A549 (cell line): ENCODE data around the gene PRRG4. TPM values are rescaled to one million over a fixed set of nuclear protein-coding genes. Genes with fewer than 3 reads are reported as not detected.
"Not testable (repeated sequence)": the region's sequence is repeated elsewhere in the genome, so short reads cannot be mapped to it uniquely, and the experiment has no call there.

Experiments
- ATAC-seq, 2 experiments: fragments of 200-7000 bp in 1 of 2; fragments of >200 bp in 1 of 2; cut with Nextera tagmentation in 1 of 2; cut with Tn5 transposase in 1 of 2; 3 replicates each; pipeline versions ENCODE4 v1.8.0 to v1.9.1; 2018 to 2020; ENCODE audit warnings: mild to moderate bottlenecking in 1 of 2, moderate library complexity in 1 of 2
- CTCF ChIA-PET: fragments of 300-600 bp; sonication (Branson Sonifier 250); formaldehyde crosslinking; extraction: SDS; loops from one replicate; lab custom pipeline; 2021; ENCODE audit warnings: antibody characterized with exemption, inconsistent platforms; lab: Yijun Ruan, JAX
- POLR2A ChIA-PET: fragments of 350-600 bp; formaldehyde crosslinking; extraction: SDS; loops from one replicate; lab custom pipeline; 2021; ENCODE audit warnings: antibody characterized with exemption, inconsistent platforms; lab: Yijun Ruan, JAX
- DNase-seq, 2 experiments: peaks; one replicate each; pipeline versions ENCODE4 v3.0.0 to v3.0.0-alpha.2; 2011 to 2016; ENCODE audit warnings: low read depth in 1 of 2, low spot score in 1 of 2
- FAIRE-seq: peaks from 2 replicates; lab custom pipeline; 2011; peaks lifted over from hg19 to GRCh38; lab: Jason Lieb, UNC
- H3K27ac ChIP-seq, 2 experiments: fragments of >200 bp; sonication (Bioruptor Twin); formaldehyde crosslinking; 3 replicates each; pipeline ENCODE4 v1.5.1; 2016 to 2017
- H3K4me1 ChIP-seq: fragments of >200 bp; sonication (Bioruptor Twin); formaldehyde crosslinking; 3 replicates; pipeline ENCODE4 v1.6.1; 2016
- H3K4me2 ChIP-seq: fragments of >200 bp; sonication (Bioruptor Twin); formaldehyde crosslinking; 3 replicates; pipeline ENCODE4 v1.6.1; 2016
- H3K4me3 ChIP-seq: fragments of >200 bp; sonication (Bioruptor Twin); formaldehyde crosslinking; 3 replicates; pipeline ENCODE4 v1.5.1; 2016
- H3K9me3 ChIP-seq: fragments of >200 bp; sonication (Bioruptor Twin); formaldehyde crosslinking; 3 replicates; pipeline ENCODE4 v1.6.1; 2016
- BCL3 ChIP-seq: fragments of >200 bp; sonication (Bioruptor Twin); formaldehyde crosslinking; IDR thresholded peaks from 3 replicates; pipeline ENCODE4 v1.6.1; 2016
- CHD4 ChIP-seq: fragments of 200-600 bp; sonication (generic); IDR thresholded peaks from 2 replicates; pipeline ENCODE4 v1.6.1; 2016; ENCODE audit warnings: antibody characterized with exemption, mild to moderate bottlenecking, borderline replicate concordance
- ELK1 ChIP-seq: fragments of 150-350 bp; IDR thresholded peaks from 2 replicates; pipeline ENCODE4 v1.6.1; 2014; ENCODE audit warnings: low read depth, mild to moderate bottlenecking, low read length
- ESRRA ChIP-seq: fragments of 150-350 bp; IDR thresholded peaks from 2 replicates; pipeline ENCODE4 v1.6.1; 2014; ENCODE audit warnings: mild to moderate bottlenecking, low read length, borderline replicate concordance
- FOSL2 ChIP-seq, 2 experiments: fragments of 450-650 bp in 1 of 2; fragments of >200 bp in 1 of 2; sonication (Bioruptor Twin) in 1 of 2; formaldehyde crosslinking; IDR thresholded peaks; 2 replicates each; pipeline versions ENCODE4 v1.5.0 to v1.6.1; 2016 to 2020; ENCODE audit warnings: mild to moderate bottlenecking in 1 of 2, moderate library complexity in 1 of 2
- HDAC2 ChIP-seq: fragments of 200-600 bp; sonication (generic); IDR thresholded peaks from 2 replicates; pipeline ENCODE4 v1.6.1; 2016
- HES2 ChIP-seq: fragments of >200 bp; sonication (Bioruptor Twin); formaldehyde crosslinking; IDR thresholded peaks from 2 replicates; pipeline ENCODE4 v1.6.1; 2016
- HMGXB4 ChIP-seq: fragments of 250-450 bp; sonication (Bioruptor Pico); IDR thresholded peaks from 2 replicates; pipeline ENCODE4 v1.5.0; 2021; ENCODE audit warnings: mild to moderate bottlenecking, moderate library complexity, borderline replicate concordance
- NFE2L2 ChIP-seq: fragments of 150-350 bp; conservative IDR thresholded peaks from 2 replicates; pipeline ENCODE4 v1.6.1; 2014; ENCODE audit warnings: low read length
- PHF8 ChIP-seq: fragments of 200-600 bp; sonication (generic); IDR thresholded peaks from 2 replicates; pipeline ENCODE4 v1.6.1; 2016; ENCODE audit warnings: low read depth, mild to moderate bottlenecking, antibody characterized with exemption, moderate library complexity, borderline replicate concordance
- RCOR1 ChIP-seq: fragments of 150-350 bp; IDR thresholded peaks from 2 replicates; pipeline ENCODE4 v1.6.1; 2014; ENCODE audit warnings: antibody characterized with exemption, low read length, low read depth
- RNF2 ChIP-seq: fragments of 200-600 bp; sonication (generic); IDR thresholded peaks from 2 replicates; pipeline ENCODE4 v1.6.1; 2016; ENCODE audit warnings: low read depth, mild to moderate bottlenecking, antibody characterized with exemption, moderate library complexity, borderline replicate concordance
- TP53 ChIP-seq: fragments of 250-450 bp; sonication (Bioruptor Pico); IDR thresholded peaks from 2 replicates; pipeline ENCODE4 v1.5.0; 2021; ENCODE audit warnings: mild to moderate bottlenecking, moderate library complexity
- ZFP36 ChIP-seq: fragments of 450-650 bp; IDR thresholded peaks from 2 replicates; pipeline ENCODE4 v1.6.1; 2014; ENCODE audit warnings: borderline replicate concordance; ENCODE audit not compliant: partially characterized antibody
- ZSCAN20 ChIP-seq: fragments of 250-450 bp; sonication (Bioruptor Pico); IDR thresholded peaks from 2 replicates; pipeline ENCODE4 v1.8.0; 2022; ENCODE audit warnings: mild to moderate bottlenecking, moderate library complexity
- WGBS: methylation state at CpG from one replicate; pipeline ENCODE4 v1.1.6; 2017; ENCODE audit errors: missing lambda C conversion rate; 5-methylcytosine and 5-hydroxymethylcytosine counted together
- polyA minus RNA-seq: library from RNA; depleted of rRNA, polyadenylated mRNA; stranded (reverse); fragments of >200 nt; gene quantifications from 2 replicates; pipeline ENCODE4 v1.2.3, GENCODE V29; 2011; rRNA and poly(A)+ RNA removed
- polyA plus RNA-seq, 4 experiments: library from polyadenylated mRNA; depleted of rRNA in 3 of 4; stranded (reverse); fragments of >200 nt; fragmentation: RNase III in 1 of 4; extraction: RNeasy Plus Mini Kit Qiagen cat#74134 plus additional on column Dnase treatment in 1 of 4; gene quantifications; 2 replicates in 3 of 4; 3 replicates in 1 of 4; pipeline ENCODE4 v1.2.3, GENCODE V29; 2011 to 2017
- TF ChIP-seq, protein P1 (sequence below): IDR thresholded peaks from 2 replicates; pipeline ENCODE4 v1.6.1; 2012; ENCODE audit warnings: low read depth, borderline replicate concordance

Gene PRRG4
- polyA plus RNA-seq (2011; rRNA removed): 0.83 and 0.85 TPM in 2 replicates
- 0.12 and 0.19 TPM in 2 replicates for polyA plus RNA-seq (2012; cell fraction: cytosol; rRNA removed)
- polyA plus RNA-seq (2012; cell fraction: nucleus; rRNA removed): 0.04 and 0.07 TPM in 2 replicates
- polyA plus RNA-seq (2017; fragmentation: RNase III; extraction: RNeasy Plus Mini Kit Qiagen cat#74134 plus additional on column Dnase treatment): 0.72 to 1.4 TPM (median 1.3 TPM) in 3 replicates
- 0.58 and 0.79 TPM in 2 replicates for polyA minus RNA-seq

- CTCF ChIA-PET: interaction anchor here (0.6 kb wide), 1 partner anchor 79 kb away, joined by 3 read pairs; no protein-coding TSS in a partner anchor
- TF ChIP-seq HDAC2 (peak; percentile 65; the same call in 1 of the 2 replicates), RCOR1 (no peak), ESRRA (no peak), PHF8 (peak; percentile 46), RNF2 (peak; percentile 90; the same call in 1 of the 2 replicates), ELK1 (no peak), HMGXB4 (CRISPR knock-in tag) (no peak), NFE2L2 (no peak)
- TF ChIP-seq, protein P1, sequence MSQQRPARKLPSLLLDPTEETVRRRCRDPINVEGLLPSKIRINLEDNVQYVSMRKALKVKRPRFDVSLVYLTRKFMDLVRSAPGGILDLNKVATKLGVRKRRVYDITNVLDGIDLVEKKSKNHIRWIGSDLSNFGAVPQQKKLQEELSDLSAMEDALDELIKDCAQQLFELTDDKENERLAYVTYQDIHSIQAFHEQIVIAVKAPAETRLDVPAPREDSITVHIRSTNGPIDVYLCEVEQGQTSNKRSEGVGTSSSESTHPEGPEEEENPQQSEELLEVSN: peak; percentile 29; the same call in 1 of the 2 replicates
Observed at GRCh38 chr11:32829680-32830412, at the start of gene PRRG4. Gene PRRG4 (plus strand): TSS chr11:32829927. CDS start chr11:32830530, 603 bp downstream.

GRCh38 chr11:32780839-32781238 lies 48.9 kb upstream of the PRRG4 start:
- DNase-seq, FAIRE-seq, POLR2A ChIA-PET, H3K4me2 ChIP-seq, H3K4me1 ChIP-seq, H3K27ac ChIP-seq, H3K9me3 ChIP-seq, ATAC-seq, H3K4me3 ChIP-seq: not testable (repeated sequence)
- WGBS: 93% methylated on average over 2 of the region's 2 CpGs
- CTCF ChIA-PET: interaction anchor here (0.6 to 1.5 kb wide), 4 partner anchors 10 to 332 kb away, joined by 3 to 4 read pairs (median 3); no protein-coding TSS in a partner anchor

More at GRCh38 chr11:32829680-32830412, at the start of gene PRRG4:
- DNase-seq (peak in 1 of 2 experiments; percentile 35), ATAC-seq (peak; percentile 86 to 88), FAIRE-seq (no peak)
- WGBS: 4% methylated on average over 33 of the region's 85 CpGs
- H3K4me1 ChIP-seq: peaks cover 10% of the 10 kb centered on the region; the same call in 2 of the 3 replicates
- peak within 1 kb of the TSS; percentile 76 for H3K4me3 ChIP-seq
- H3K9me3 ChIP-seq: no peaks in the 10 kb centered on the region
- peak within 1 kb of the TSS; percentile 62 to 82 for H3K27ac ChIP-seq
- POLR2A ChIA-PET: no interaction called here
- peak within 1 kb of the TSS; percentile 88 for H3K4me2 ChIP-seq

DNA sequence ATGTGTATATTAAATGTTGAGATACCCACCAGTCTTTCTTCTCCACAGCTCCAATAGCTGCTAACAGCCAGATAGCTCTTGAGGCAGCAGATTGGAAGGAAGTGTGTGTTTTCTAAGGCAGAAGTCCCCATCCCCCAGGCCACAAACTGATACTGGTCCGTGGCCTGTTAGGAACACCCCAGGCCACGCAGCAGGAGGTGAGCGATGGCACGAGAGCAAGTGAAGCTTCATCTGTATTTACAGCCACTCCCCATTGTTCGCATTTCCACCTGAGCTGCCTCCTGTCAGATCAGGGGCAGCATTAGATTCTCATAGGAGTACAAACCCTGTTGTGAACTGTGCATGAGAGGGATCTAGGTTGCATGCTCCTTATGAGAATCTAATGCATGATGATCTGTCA lies 48.0 kb upstream of the PRRG4 start:
- ChIA-PET CTCF (interaction anchor here (1.0 kb wide), 1 partner anchor 11 kb away, joined by 4 read pairs; no protein-coding TSS in a partner anchor), POLR2A (no interaction called here)
- Histone ChIP-seq H3K4me3 (no peak overlapping the region), H3K4me1 (no peaks in the 10 kb centered on the region), H3K4me2 (no peak overlapping the region), H3K27ac (no peak overlapping the region), H3K9me3 (no peaks in the 10 kb centered on the region)
- 64% methylated on average over 5 of the region's 5 CpGs for WGBS
- no peak for TF ChIP-seq ZFP36
- TF ChIP-seq ZSCAN20 (CRISPR knock-in tag): no peak
- TF ChIP-seq CHD4: no peak
- TF ChIP-seq BCL3: no peak
- TF ChIP-seq TP53 (CRISPR knock-in tag): no peak
- TF ChIP-seq FOSL2 (IDR thresholded peaks at IDR 0.05): no peak
- TF ChIP-seq FOSL2 (CRISPR knock-in tag; IDR thresholded peaks at IDR 0.05): no peak
- no peak for TF ChIP-seq HES2
- ATAC-seq: no peak
- no peak for FAIRE-seq
- no peak for DNase-seq
